ENCODE measurements around the gene STARD10.
A peak's percentile ranks its signal among the peaks of the same experiment; 100 is the strongest.

The STARD10 gene

DNA sequence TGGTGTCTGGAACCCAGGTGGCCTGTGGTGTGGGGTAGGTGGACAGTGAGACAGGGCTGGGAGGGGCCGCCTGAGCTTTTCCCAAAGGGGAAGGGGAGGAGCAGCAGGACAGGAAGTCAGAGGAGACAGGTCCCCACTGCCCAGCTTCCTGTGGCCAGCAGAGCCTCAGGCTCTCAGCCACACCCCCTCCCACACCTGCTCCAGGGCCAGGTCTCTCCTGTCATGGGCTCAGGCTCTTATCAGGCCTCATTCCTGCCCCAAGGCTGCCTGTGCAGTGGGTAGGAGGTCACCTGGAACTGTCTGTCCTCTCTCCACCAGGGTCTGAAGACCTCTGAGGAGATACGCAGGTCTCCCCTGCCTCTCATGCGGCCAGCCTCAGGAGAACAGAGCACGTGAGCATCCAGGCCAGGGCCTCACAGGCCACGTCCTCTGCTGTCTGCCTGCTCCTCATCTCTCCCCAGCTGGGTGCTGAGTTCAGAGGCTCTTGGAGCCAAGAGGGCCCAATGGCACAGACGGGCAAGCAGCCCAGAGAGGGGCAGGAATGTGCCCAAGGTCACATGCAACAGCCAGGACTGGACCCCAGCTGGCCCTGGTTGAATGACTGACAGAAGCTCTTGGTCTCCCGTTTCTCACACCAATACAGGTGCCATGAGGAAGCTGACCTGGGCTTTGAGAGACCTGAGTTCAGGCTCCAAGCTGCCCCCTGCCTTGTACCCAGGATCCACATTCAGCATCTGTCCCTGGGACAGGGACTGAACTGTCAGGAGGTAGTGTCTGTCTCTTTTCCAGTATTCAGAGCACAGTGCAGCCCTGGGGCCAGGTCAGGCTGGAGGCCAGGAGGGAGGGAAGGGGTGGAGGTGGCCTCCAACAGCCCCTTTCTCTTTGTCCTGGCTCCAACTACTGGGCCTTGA, 16.7 kb downstream of the STARD10 start:
- H3K9me3 ChIP-seq (replicated peaks in 1 of 11), result no peaks in the 10 kb centered on the region
- peaks cover 0 to 41% (median 5%) of the 10 kb centered on the region in 11 experiments; a peak in 9 of 22 replicates for H4K20me1 ChIP-seq
- peaks cover 29 to 61% (median 47%) of the 10 kb centered on the region in 10 experiments for H3K4me1 ChIP-seq
- H3K36me3 ChIP-seq, result no peaks in the 10 kb centered on the region
- H3K4me3 ChIP-seq, result no peak overlapping the region
- H3K4me2 ChIP-seq, result peak overlapping the region in 6 of 11 experiments; percentile 6 to 85 (median 46); a peak in 9 of 22 replicates
- no peak for TF ChIP-seq Cebpa-rat (IDR thresholded peaks at IDR 0.05)
- H3K27ac ChIP-seq, result 0 out of 22 replicates have a peak overlapping the region, but pooled peaks of 2 of the 11 experiments have one; percentile 2 to 17
- H3K27me3 ChIP-seq, result peaks cover 9 to 20% (median 17%) of the 10 kb centered on the region in 11 experiments; a peak in 18 of 22 replicates
- H3K9ac ChIP-seq, result peak overlapping the region in 2 of 11 experiments; percentile 36 to 60; a peak in 3 of 22 replicates

DNA sequence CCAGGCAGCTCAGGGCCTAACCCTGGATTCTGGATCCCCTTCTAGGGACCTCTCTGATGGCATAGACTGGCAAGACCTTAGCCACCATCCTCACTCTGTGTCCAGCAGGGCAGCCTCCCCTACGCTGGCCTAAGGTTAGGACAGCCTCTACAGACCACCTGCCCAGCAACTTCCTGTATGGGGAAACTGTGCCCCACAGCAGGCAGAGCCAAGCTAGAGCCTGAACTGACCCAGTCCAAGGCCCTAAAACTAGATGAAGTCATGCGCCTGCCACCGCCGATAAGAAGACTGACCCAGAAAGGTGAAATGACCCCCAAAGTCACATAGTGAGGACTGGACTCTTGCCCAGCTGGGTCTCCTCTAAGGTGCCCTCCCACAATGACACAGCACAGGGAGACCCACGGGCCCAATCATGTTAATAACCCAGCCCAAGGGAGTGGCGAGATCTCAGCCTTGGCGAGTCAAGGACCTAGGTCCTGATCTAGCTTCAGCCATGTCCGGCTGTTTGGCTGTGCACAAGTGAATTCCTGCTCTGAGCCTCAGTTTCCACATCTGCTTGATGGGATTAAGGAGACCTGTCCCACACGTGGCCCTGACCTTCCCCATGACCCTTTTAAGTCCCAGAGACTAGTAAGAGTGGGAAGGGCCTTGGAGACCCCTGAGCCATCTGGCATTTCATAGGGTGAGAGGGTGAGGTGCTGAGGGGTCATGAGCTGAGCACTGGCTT, 17.6 kb downstream of the STARD10 start:
- H3K9ac ChIP-seq, result peak overlapping the region in 2 of 11 experiments; percentile 36 to 60; a peak in 2 of 22 replicates
- H3K4me2 ChIP-seq, result peak overlapping the region in 4 of 11 experiments; percentile 6 to 85 (median 70); a peak in 7 of 22 replicates
- no peaks in the 10 kb centered on the region for H3K36me3 ChIP-seq
- H3K27me3 ChIP-seq, result peaks cover 7 to 17% (median 14%) of the 10 kb centered on the region in 11 experiments; a peak in 18 of 22 replicates
- peak overlapping the region in 1 of 11 experiments; percentile 2; a peak in 1 of 22 replicates for H3K27ac ChIP-seq
- no peaks in the 10 kb centered on the region for H3K9me3 ChIP-seq (replicated peaks in 1 of 11)
- peaks cover 0 to 41% (median 5%) of the 10 kb centered on the region in 11 experiments; a peak in 9 of 22 replicates for H4K20me1 ChIP-seq
- no peak for TF ChIP-seq Cebpa-rat (IDR thresholded peaks at IDR 0.05)
- peaks cover 26 to 66% (median 45%) of the 10 kb centered on the region in 10 experiments for H3K4me1 ChIP-seq
- no peak overlapping the region for H3K4me3 ChIP-seq

- no peaks in the 10 kb centered on the region for H3K36me3 ChIP-seq
- no peak overlapping the region for H3K4me3 ChIP-seq
- H3K9ac ChIP-seq, result no peak overlapping the region
- H3K4me2 ChIP-seq, result peak overlapping the region in 1 of 11 experiments; percentile 85; a peak in 1 of 22 replicates
- peaks cover 0 to 36% (median under 1%) of the 10 kb centered on the region in 11 experiments; a peak in 8 of 22 replicates for H4K20me1 ChIP-seq
- H3K9me3 ChIP-seq (replicated peaks in 1 of 11), result no peaks in the 10 kb centered on the region
- H3K27me3 ChIP-seq, result peaks cover 0 to 9% (median 7%) of the 10 kb centered on the region in 11 experiments; a peak in 14 of 22 replicates
- peaks cover 20 to 64% (median 37%) of the 10 kb centered on the region in 10 experiments for H3K4me1 ChIP-seq
- no peak overlapping the region; a peak in 1 of 22 replicates for H3K27ac ChIP-seq
- no peak for TF ChIP-seq Cebpa-rat (IDR thresholded peaks at IDR 0.05)
Measured at GRCh38 chr11:72775288-72776110, 18.3 kb downstream of the STARD10 start.

GRCh38 chr11:72774499-72774898, 19.3 kb downstream of the STARD10 start:
- Histone ChIP-seq H3K9ac (no peak overlapping the region), H4K20me1 (peaks cover 0 to 27% (median 0%) of the 10 kb centered on the region in 11 experiments; a peak in 5 of 22 replicates), H3K4me2 (no peak overlapping the region), H3K27me3 (no peaks in the 10 kb centered on the region), H3K4me3 (no peak overlapping the region), H3K27ac (no peak overlapping the region; a peak in 2 of 22 replicates), H3K36me3 (no peaks in the 10 kb centered on the region), H3K4me1 (peaks cover 17 to 60% (median 33%) of the 10 kb centered on the region in 10 experiments), H3K9me3 (replicated peaks in 1 of 11) (no peaks in the 10 kb centered on the region)
- TF ChIP-seq Cebpa-rat (IDR thresholded peaks at IDR 0.05), result no peak

GRCh38 chr11:72773696-72774095, 20.2 kb downstream of the STARD10 start:
- Histone ChIP-seq H3K4me1 (peaks cover 17 to 60% (median 33%) of the 10 kb centered on the region in 10 experiments), H3K9ac (peak overlapping the region in 7 of 11 experiments; percentile 1 to 61 (median 9); a peak in 4 of 22 replicates), H3K4me2 (peak overlapping the region; percentile 3 to 60 (median 36); a peak in 20 of 22 replicates), H3K27me3 (no peaks in the 10 kb centered on the region), H3K4me3 (no peak overlapping the region), H3K36me3 (no peaks in the 10 kb centered on the region), H3K27ac (no peak overlapping the region), H3K9me3 (replicated peaks in 1 of 11) (no peaks in the 10 kb centered on the region), H4K20me1 (peaks cover 0 to 25% (median 0%) of the 10 kb centered on the region in 11 experiments; a peak in 5 of 22 replicates)
- TF ChIP-seq Cebpa-rat (IDR thresholded peaks at IDR 0.05), result no peak

DNA sequence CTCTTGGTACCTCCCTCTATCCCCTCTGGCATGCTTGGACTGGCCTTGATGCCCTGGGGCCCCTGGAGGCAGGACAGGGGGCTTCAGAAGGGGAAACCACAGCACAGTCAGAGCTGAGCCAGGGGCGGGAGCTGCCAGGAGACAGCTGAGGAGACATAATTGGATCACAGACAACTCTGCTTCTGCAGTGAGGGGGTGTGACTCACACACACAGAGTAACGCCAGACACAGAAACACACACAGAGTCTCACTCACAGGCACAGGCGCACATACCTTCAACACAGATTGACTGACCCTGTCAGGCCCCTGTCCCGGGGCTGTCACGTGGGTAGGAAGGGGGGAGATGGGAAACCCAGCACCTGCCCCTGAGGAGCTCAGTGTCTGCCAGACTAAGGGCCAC, 20.6 kb downstream of the STARD10 start:
- peak overlapping the region in 8 of 11 experiments; percentile 1 to 61 (median 7); a peak in 7 of 22 replicates for H3K9ac ChIP-seq
- H3K27me3 ChIP-seq, result no peaks in the 10 kb centered on the region
- no peak overlapping the region for H3K4me3 ChIP-seq
- no peak for TF ChIP-seq Cebpa-rat (IDR thresholded peaks at IDR 0.05)
- peaks cover 17 to 63% (median 31%) of the 10 kb centered on the region in 10 experiments for H3K4me1 ChIP-seq
- no peaks in the 10 kb centered on the region for H3K36me3 ChIP-seq
- no peaks in the 10 kb centered on the region for H3K9me3 ChIP-seq (replicated peaks in 1 of 11)
- peak overlapping the region; percentile 3 to 60 (median 36); a peak in 21 of 22 replicates for H3K4me2 ChIP-seq
- peak overlapping the region in 1 of 11 experiments; percentile 5; a peak in 1 of 22 replicates for H3K27ac ChIP-seq
- H4K20me1 ChIP-seq, result peaks cover 0 to 21% (median 0%) of the 10 kb centered on the region in 11 experiments; a peak in 5 of 22 replicates

- Histone ChIP-seq H3K27ac (no peak overlapping the region), H3K27me3 (no peaks in the 10 kb centered on the region), H3K9me3 (replicated peaks in 1 of 11) (no peaks in the 10 kb centered on the region), H4K20me1 (peaks cover 0 to 18% (median 0%) of the 10 kb centered on the region in 11 experiments; a peak in 5 of 22 replicates), H3K36me3 (no peaks in the 10 kb centered on the region), H3K4me1 (peaks cover 11 to 59% (median 24%) of the 10 kb centered on the region in 10 experiments), H3K4me3 (no peak overlapping the region), H3K4me2 (peak overlapping the region in 4 of 11 experiments; percentile 36 to 60 (median 58); a peak in 6 of 22 replicates), H3K9ac (no peak overlapping the region)
- TF ChIP-seq Cebpa-rat (IDR thresholded peaks at IDR 0.05), result no peak
Measured at GRCh38 chr11:72772059-72772458, 21.8 kb downstream of the STARD10 start.

- Histone ChIP-seq H4K20me1 (peaks cover 0 to 18% (median 0%) of the 10 kb centered on the region in 11 experiments; a peak in 5 of 22 replicates), H3K9ac (no peak overlapping the region), H3K27me3 (no peaks in the 10 kb centered on the region), H3K4me1 (peaks cover 12 to 53% (median 21%) of the 10 kb centered on the region in 10 experiments), H3K36me3 (no peaks in the 10 kb centered on the region), H3K4me2 (peak overlapping the region in 3 of 11 experiments; percentile 40 to 60 (median 57); a peak in 4 of 22 replicates), H3K4me3 (no peak overlapping the region), H3K27ac (no peak overlapping the region), H3K9me3 (replicated peaks in 1 of 11) (no peaks in the 10 kb centered on the region)
- no peak for TF ChIP-seq Cebpa-rat (IDR thresholded peaks at IDR 0.05)
Measured at GRCh38 chr11:72771507-72771906, 22.3 kb downstream of the STARD10 start.
